HG03135 (cell line): ENCODE results near the gene LRRC75A.
"Not testable (repeated sequence)": the region's sequence is repeated elsewhere in the genome, so short reads cannot be mapped to it uniquely, and the experiment has no call there.

Experiments used
- ATAC-seq: cut with Tn5 transposase; IDR thresholded peaks from one replicate; pipeline ENCODE4 v1.9.1; 2021; ENCODE audit warnings: mild to moderate bottlenecking, moderate library complexity; ENCODE audit not compliant: unreplicated experiment

The LRRC75A gene

DNA sequence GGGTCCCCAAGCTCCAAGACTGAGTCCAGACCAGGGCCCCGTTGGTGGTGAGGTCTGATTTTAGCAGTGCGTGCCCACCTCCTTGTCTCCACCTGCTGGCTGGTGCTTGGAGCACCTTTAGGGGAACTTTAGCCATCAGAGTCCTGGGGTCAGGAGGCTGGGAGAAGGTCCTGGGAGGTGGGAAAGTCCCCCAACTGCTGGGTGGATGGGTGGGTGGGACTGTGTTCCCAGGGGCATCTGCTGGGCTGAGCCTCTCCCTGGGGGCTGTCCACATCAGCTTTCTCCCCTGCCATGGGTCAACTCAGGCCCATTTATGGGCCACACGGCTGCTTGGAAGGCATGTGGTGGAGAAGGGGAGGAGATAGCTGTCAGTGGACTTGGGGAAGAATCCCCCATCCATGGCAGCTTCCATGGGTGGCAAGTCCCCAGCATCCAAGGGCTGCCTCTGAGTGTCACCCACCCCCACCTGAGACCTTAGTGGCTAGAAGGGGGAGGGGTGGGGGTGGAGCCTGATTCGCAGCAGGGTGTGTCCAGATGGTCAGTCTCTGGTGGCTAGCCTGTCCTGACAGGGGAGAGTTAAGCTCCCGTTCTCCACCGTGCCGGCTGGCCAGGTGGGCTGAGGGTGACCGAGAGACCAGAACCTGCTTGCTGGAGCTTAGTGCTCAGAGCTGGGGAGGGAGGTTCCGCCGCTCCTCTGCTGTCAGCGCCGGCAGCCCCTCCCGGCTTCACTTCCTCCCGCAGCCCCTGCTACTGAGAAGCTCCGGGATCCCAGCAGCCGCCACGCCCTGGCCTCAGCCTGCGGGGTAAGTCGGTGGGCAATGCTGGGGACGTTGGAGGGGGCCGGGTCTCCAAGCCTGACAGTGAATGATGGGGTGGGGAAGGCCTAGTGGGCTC, 76.7 kb downstream of the LRRC75A start, which contains the start of gene TRPV2:
TRPV2 (plus strand) TSS at position 541 of the 894 bp plus-strand sequence. CDS start 2,098 bp downstream, outside the sequence.
- peak; percentile 50 for ATAC-seq

DNA sequence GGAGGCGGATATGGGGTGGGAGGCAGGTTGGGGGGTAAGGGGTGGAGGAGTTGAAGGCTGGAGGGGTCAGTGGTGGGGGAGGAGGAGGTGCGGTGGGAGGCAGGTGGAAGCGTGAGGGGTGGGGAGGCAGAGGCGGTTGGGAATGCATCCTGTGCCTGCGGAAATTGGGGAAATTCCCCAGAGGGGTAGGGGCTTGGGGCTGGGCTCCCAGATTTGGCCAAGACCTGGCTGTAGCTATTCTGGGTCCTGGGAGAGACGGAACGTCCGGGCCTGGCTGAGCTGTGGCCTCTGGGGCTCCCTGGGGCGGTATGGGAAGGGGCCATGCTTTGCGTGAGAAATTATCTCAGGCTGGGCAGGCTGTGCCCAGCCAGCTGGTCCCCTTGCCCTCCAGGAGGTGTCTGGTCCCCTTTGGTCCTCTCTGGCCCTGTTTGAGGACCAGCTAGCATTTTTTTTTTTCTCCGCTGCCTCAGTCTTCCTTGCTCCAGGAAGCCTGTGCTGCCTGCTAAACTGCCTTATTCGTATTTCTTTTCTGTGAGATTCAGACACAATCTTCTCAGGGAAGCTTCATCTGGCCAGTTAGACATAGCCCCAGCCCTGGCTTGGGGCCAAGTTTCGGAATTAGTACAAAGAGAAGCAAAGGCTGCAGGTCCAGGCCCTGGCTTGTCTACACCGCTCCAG, 83.9 kb downstream of the LRRC75A start:
- ATAC-seq, result peak; percentile 86

GRCh38 chr17:16406742-16407674, 85.0 kb downstream of the LRRC75A start:
- ATAC-seq, result no peak

- not testable (repeated sequence) for ATAC-seq
Observed at GRCh38 chr17:16403847-16404246, 88.1 kb downstream of the LRRC75A start.

DNA sequence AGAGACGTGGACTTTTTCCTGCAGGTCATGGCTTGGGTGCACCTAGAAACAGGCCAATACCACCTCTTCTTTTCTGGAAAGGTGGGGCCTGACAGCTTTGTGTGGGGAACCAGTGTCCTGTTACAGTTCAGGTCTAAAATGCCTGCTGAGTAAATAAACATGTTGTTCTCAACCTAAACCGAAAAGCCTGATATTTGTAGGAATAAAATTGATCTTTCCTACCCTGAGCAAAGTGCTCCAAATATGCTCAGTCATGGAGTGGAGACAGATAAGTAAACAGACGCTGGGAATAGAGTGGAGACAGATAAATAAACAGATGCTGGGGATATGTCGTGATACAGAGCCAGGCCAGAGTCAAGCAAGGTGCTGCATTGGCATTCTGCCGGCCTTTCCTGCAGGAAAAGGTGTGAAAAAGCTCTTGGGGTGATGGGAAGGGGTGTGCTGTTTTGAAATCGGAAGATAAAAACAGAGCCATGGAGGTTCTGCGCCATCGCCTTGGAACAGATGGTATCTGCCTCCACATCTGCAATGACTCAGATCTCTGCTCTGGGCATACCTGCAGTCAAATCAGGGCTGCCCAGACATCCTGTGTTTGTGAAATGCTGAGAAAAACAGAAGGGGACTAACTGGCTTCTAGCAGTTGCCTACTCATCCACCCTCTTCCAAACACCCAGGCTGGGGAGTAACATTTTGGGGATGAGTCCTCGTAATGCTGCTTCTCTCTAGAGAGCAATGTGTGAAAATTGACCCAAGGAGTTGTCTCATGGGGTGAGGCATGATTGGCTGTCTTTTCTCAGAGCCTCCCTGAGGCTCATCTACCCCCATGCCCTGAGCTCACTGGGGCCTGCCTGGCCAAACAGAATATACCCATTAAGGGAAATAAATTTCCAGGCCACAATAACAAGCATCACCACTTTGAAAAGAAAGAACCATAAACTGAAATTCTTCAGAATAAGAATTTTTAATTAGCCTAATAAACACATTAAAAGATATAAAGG, 93.4 kb downstream of the LRRC75A start:
- ATAC-seq, result peak; percentile 77

DNA sequence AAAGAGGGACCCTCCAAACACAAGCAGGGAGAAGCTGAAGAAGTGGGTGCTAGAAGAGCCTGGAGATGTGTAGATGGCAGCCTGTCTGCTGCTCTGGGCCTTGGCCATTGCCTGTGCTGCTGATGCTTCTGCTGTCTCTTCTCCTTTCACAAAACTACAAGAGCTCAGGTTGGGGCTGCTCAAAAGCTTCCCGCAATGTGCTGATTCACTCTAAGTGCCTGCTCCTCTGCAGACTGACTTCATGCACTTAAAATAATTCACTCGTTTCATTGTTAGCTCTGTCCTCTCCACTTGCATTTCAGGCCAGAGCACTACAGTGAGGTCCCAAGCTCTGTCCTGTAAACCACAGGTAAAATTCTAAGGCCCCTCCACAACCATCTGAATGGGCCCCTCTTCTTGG, 95.3 kb downstream of the LRRC75A start:
- not testable (repeated sequence) for ATAC-seq

DNA sequence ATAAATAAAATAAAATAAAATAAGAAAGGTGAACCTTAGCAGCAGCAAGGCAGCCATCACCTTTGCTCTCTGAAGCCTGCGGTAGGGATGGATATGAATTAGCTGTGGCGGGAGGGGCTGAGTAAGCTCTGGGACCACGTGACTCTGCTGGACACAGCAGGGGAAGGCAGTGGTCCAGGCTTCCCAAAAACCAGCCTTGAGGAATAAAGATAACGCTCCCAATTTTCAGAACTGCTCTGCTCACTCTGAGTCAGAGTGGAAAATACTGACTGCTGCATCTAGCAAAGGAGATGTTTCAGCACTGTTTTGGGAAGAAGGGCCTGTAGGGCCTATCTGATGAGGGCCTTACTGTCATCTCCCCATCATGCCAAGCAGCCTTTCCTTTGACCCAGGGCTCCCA, 96.1 kb downstream of the LRRC75A start:
- not testable (repeated sequence) for ATAC-seq

DNA sequence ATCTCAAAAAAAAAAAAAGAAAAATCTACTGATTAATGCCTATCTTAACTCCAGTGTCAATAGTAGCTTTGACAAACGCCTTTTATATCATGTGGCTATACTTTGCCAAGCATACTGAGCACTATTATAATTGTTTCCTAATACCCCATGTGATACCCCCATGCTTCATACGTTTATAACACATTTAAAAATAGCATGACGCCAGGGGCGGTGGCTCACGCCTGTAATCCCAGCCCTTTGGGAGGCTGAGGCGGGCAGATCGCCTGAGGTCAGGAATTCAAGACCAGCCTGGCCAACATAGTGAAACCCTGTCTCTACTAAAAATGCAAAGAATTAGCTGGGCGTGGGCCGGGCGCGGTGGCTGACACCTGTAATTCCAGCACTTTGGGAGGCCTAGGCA, 99.5 kb downstream of the LRRC75A start:
- not testable (repeated sequence) for ATAC-seq
